Erythroblast (primary cell): Measurements from ENCODE around the gene SPP1.
"Not testable (repeated sequence)": the region's sequence is repeated elsewhere in the genome, so short reads cannot be mapped to it uniquely, and the experiment has no call there.

Experiments used
- GATA1 ChIP-seq: IDR thresholded peaks from 2 replicates; pipeline ENCODE4 v1.6.1; 2011; ENCODE audit warnings: low read depth, mild to moderate bottlenecking, control low read depth, low read length, moderate library complexity
- POLR2A ChIP-seq: IDR thresholded peaks from 2 replicates; pipeline ENCODE4 v1.6.1; 2011; ENCODE audit warnings: mild to moderate bottlenecking, low read length

DNA sequence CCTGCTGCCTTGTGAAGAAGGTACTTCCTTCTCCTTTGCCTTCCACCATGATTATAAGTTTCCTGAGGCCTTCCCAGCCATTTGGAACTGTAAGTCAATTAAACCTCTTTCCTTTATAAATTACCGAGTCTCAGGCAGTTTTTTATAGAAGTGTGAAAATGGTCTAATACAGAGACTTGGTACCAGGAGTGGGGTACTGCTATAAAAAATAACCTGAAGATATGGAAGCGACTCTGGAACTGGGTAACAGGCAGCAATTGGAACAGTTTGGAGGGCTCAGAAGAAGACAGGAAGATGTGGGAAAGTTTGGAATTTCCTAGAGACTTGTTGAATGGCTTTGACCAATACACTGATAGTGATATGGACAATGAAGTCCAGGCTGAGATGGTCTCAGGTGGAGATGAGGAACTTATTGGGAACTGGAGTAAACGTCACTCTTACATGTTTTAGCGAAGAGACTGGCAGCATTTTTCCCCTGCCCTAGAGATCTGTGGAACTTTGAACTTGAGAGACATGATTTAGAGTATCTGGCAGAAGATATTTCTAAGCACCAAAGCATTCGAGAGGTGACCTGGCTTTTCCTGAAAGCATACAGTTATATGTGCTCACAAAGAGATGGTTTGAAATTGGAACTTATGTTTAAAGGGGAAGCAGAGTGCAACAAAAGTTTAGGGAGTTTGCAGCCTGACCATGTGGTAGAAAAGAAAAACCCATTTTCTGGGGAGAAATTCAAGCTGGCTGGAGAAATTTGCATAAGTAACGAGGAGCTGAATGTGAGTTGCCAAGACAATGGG is 50.6 kb downstream of the SPP1 start:
- not testable (repeated sequence) for TF ChIP-seq POLR2A, GATA1
